SK-N-SH (cell line): ENCODE data around the gene SERTM1. TPM values are rescaled to one million over a fixed set of nuclear protein-coding genes. Genes with fewer than 3 reads are reported as not detected.

Source experiments
- CTCF ChIA-PET: fragments of 300-600, 350-600 bp; formaldehyde crosslinking; extraction: SDS; loops from one replicate; lab custom pipeline; 2021; lab: Yijun Ruan, JAX
- POLR2A ChIA-PET: fragments of 350-600 bp; sonication (Branson Sonifier 250); formaldehyde crosslinking; extraction: SDS; loops from one replicate; lab custom pipeline; 2020; ENCODE audit warnings: antibody characterized with exemption, inconsistent platforms; lab: Yijun Ruan, JAX
- DNase-seq: peaks from one replicate; pipeline ENCODE4 v3.0.0; 2012
- H2AFZ ChIP-seq: fragments of 200-600 bp; sonication (generic); 2 replicates; pipeline ENCODE4 v1.8.1; 2016; ENCODE audit warnings: antibody characterized with exemption, mild to moderate bottlenecking, low read depth
- H3F3A ChIP-seq: fragments of 200-600 bp; sonication (generic); replicated peaks from 2 replicates; pipeline ENCODE3; 2016; ENCODE audit warnings: antibody characterized with exemption, mild to moderate bottlenecking; ENCODE audit not compliant: insufficient read depth
- H3K27ac ChIP-seq, 2 experiments: fragments of 200-500 bp in 1 of 2; fragments of 200-600 bp in 1 of 2; sonication (Bioruptor generic) in 1 of 2; sonication (generic), shearing (Covaris generic) in 1 of 2; 2 replicates each; pipeline versions ENCODE4 v1.5.1 to v1.6.1; 2014 to 2016; ENCODE audit warnings: low read depth in 2 of 2, inconsistent platforms in 1 of 2, low read length in 1 of 2, mild to moderate bottlenecking in 1 of 2, mixed read lengths in 1 of 2
- H3K27me3 ChIP-seq: fragments of 200-600 bp; sonication (generic), shearing (Covaris generic); 2 replicates; pipeline ENCODE4 v1.6.1; 2016; ENCODE audit warnings: mixed run types; ENCODE audit not compliant: insufficient read depth
- H3K36me3 ChIP-seq, 2 experiments: fragments of 200-500 bp in 1 of 2; fragments of 200-600 bp in 1 of 2; sonication (Bioruptor generic) in 1 of 2; sonication (generic) in 1 of 2; replicated peaks in 1 of 2; 2 replicates each; pipeline versions ENCODE3 to v1.5.1; 2014 to 2016; ENCODE audit warnings: low read length in 1 of 2, mild to moderate bottlenecking in 1 of 2; ENCODE audit not compliant: insufficient read depth in 2 of 2, control insufficient read depth in 1 of 2
- H3K4me1 ChIP-seq, 2 experiments: fragments of 200-500 bp in 1 of 2; fragments of 200-600 bp in 1 of 2; sonication (Bioruptor generic) in 1 of 2; sonication (generic), shearing (Covaris generic) in 1 of 2; 2 replicates each; pipeline versions ENCODE4 v1.5.1 to v1.6.1; 2014 to 2016; ENCODE audit warnings: low read depth in 1 of 2, low read length in 1 of 2, mixed run types in 1 of 2; ENCODE audit not compliant: insufficient read depth in 2 of 2, control insufficient read depth in 1 of 2
- H3K4me2 ChIP-seq: fragments of 200-600 bp; sonication (generic), shearing (Covaris generic); 2 replicates; pipeline ENCODE4 v1.6.1; 2017; ENCODE audit warnings: mixed run types
- H3K4me3 ChIP-seq, 2 experiments: fragments of 200-500 bp in 1 of 2; fragments of 200-600 bp in 1 of 2; sonication (Bioruptor generic) in 1 of 2; sonication (generic), shearing (Covaris generic) in 1 of 2; 2 replicates each; pipeline versions ENCODE4 v1.5.1 to v1.8.1; 2014 to 2016; ENCODE audit warnings: low read depth in 2 of 2, inconsistent platforms in 1 of 2, low read length in 1 of 2, mild to moderate bottlenecking in 1 of 2, mixed read lengths in 1 of 2, moderate library complexity in 1 of 2
- H3K79me2 ChIP-seq: fragments of 200-600 bp; sonication (generic); 2 replicates; pipeline ENCODE4 v1.8.1; 2017; ENCODE audit warnings: mild to moderate bottlenecking; ENCODE audit not compliant: insufficient read depth
- H3K9ac ChIP-seq: fragments of 200-600 bp; sonication (generic); 2 replicates; pipeline ENCODE4 v1.6.1; 2017; ENCODE audit warnings: mixed run types
- H3K9me2 ChIP-seq: fragments of 200-600 bp; sonication (generic); 2 replicates; pipeline ENCODE4 v1.6.1; 2017; ENCODE audit warnings: mixed run types
- H3K9me3 ChIP-seq: fragments of 200-600 bp; sonication (generic); 2 replicates; pipeline ENCODE4 v1.6.1; 2017; ENCODE audit warnings: mixed run types, mild to moderate bottlenecking, moderate library complexity
- H4K20me1 ChIP-seq: fragments of 200-600 bp; sonication (generic); 2 replicates; pipeline ENCODE4 v1.6.1; 2017; ENCODE audit warnings: mild to moderate bottlenecking, mixed run types; ENCODE audit not compliant: insufficient read depth
- CHD2 ChIP-seq: fragments of 150-350 bp; IDR thresholded peaks from 2 replicates; pipeline ENCODE4 v1.6.1; 2018; ENCODE audit warnings: low read length; ENCODE audit not compliant: partially characterized antibody
- ELF1 ChIP-seq: IDR thresholded peaks from 2 replicates; pipeline ENCODE4 v1.4.0; 2012
- EZH2phosphoT487 ChIP-seq: fragments of 200-600 bp; sonication (generic); IDR thresholded peaks from 2 replicates; pipeline ENCODE4 v1.6.1; 2017; ENCODE audit warnings: low read depth, mixed run types, mild to moderate bottlenecking, antibody characterized with exemption, moderate library complexity, borderline replicate concordance
- FOSL2 ChIP-seq: IDR thresholded peaks from 2 replicates; pipeline ENCODE4 v1.4.0; 2012; ENCODE audit warnings: low read depth, mild to moderate bottlenecking, moderate library complexity, borderline replicate concordance
- JUND ChIP-seq: IDR thresholded peaks from 2 replicates; pipeline ENCODE4 v1.4.0; 2012
- MEF2A ChIP-seq: IDR thresholded peaks from 2 replicates; pipeline ENCODE4 v1.4.0; 2012; ENCODE audit warnings: low read depth, borderline replicate concordance
- NFIC ChIP-seq: IDR thresholded peaks from 2 replicates; pipeline ENCODE4 v1.4.0; 2012; ENCODE audit warnings: borderline replicate concordance
- NRF1 ChIP-seq: IDR thresholded peaks from 2 replicates; pipeline ENCODE4 v1.6.1; 2012; ENCODE audit warnings: low read depth, mild to moderate bottlenecking, low read length
- RCOR1 ChIP-seq: fragments of 150-350 bp; IDR thresholded peaks from 2 replicates; pipeline ENCODE4 v1.6.1; 2017; ENCODE audit warnings: antibody characterized with exemption, low read length
- RFX5 ChIP-seq: IDR thresholded peaks from 2 replicates; pipeline ENCODE4 v1.6.1; 2012; ENCODE audit warnings: mild to moderate bottlenecking, improper control_type of control experiment, low read length
- RXRA ChIP-seq: IDR thresholded peaks from 2 replicates; pipeline ENCODE4 v1.4.0; 2012; ENCODE audit warnings: low read depth, mild to moderate bottlenecking, borderline replicate concordance
- SIN3A ChIP-seq: IDR thresholded peaks from 2 replicates; pipeline ENCODE4 v1.6.1; 2012; ENCODE audit warnings: low read depth, mild to moderate bottlenecking, low read length, moderate library complexity, borderline replicate concordance
- SMC3 ChIP-seq: IDR thresholded peaks from 2 replicates; pipeline ENCODE4 v1.6.1; 2012; ENCODE audit warnings: low read depth, low read length, improper control_type of control experiment
- TAF1 ChIP-seq: IDR thresholded peaks from 2 replicates; pipeline ENCODE4 v1.6.1; 2012; ENCODE audit warnings: low read depth, mild to moderate bottlenecking, low read length, moderate library complexity, borderline replicate concordance
- TEAD4 ChIP-seq: IDR thresholded peaks from 2 replicates; pipeline ENCODE4 v1.4.0; 2012; ENCODE audit warnings: mild to moderate bottlenecking, borderline replicate concordance; ENCODE audit not compliant: insufficient read depth
- WGBS: methylation state at CpG from one replicate; pipeline ENCODE4 v1.1.6; 2017; ENCODE audit warnings: low lambda C conversion rate; 5-methylcytosine and 5-hydroxymethylcytosine counted together
- polyA plus RNA-seq, 3 experiments: library from polyadenylated mRNA; depleted of rRNA; stranded (reverse); fragments of >200 nt; gene quantifications; 2 replicates each; pipeline ENCODE4 v1.2.3, GENCODE V29; 2012
- TF ChIP-seq, protein P1 (sequence below): fragments of 200-600 bp; sonication (generic); IDR thresholded peaks from 2 replicates; pipeline ENCODE4 v1.6.1; 2017; ENCODE audit warnings: antibody characterized with exemption, mild to moderate bottlenecking, moderate library complexity
- TF ChIP-seq, protein P2 (sequence below): IDR thresholded peaks from 2 replicates; pipeline ENCODE4 v1.4.0; 2012; ENCODE audit warnings: low read depth
- TF ChIP-seq, protein P3 (sequence below): IDR thresholded peaks from 2 replicates; pipeline ENCODE4; 2012
- TF ChIP-seq, protein P4 (sequence below): IDR thresholded peaks from 2 replicates; pipeline ENCODE4 v1.6.1; 2012; ENCODE audit warnings: mild to moderate bottlenecking, low read depth, low read length, moderate library complexity

The SERTM1 gene
- polyA plus RNA-seq, 1 of the 3 experiments (the other 2 are of a cell fraction) = 0.05 TPM

DNA sequence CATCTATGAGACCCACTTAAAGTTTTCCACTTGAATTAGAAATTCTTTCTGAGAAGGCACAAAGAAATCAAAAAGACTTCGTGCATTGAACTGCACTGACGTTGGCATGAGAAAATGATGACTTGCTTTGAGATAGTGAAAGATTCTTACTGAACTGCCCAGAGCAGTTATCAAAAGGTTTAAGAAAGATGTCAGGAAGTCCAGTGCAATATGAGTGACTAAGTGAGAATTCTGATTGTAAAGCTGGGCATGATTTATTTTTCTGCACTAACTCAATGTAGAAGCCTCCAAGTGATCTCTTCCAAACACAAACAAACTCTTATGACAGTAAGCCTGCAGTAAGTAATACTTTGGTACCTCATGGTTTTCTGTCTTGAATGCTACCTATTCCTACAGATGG, 52.1 kb downstream of the SERTM1 start:
- Histone ChIP-seq H3K9me2 (no peaks in the 10 kb centered on the region), H3K4me3 (no peak overlapping the region), H3K36me3 (no peaks in the 10 kb centered on the region), H3K79me2 (no peaks in the 10 kb centered on the region), H4K20me1 (no peaks in the 10 kb centered on the region), H3K27ac (no peak overlapping the region), H2AFZ (no peak overlapping the region), H3K4me2 (no peak overlapping the region), H3K27me3 (no peaks in the 10 kb centered on the region)
- POLR2A ChIA-PET = no interaction called here
- CTCF ChIA-PET = interaction anchor here (2.6 kb wide), 1 partner anchor 10 kb away, joined by 12 read pairs; no protein-coding TSS in a partner anchor
- no peak for DNase-seq
- WGBS = 19% methylated on average over 2 of the region's 2 CpGs
- no peak for TF ChIP-seq EZH2phosphoT487
- TF ChIP-seq RFX5 = no peak
- TF ChIP-seq RCOR1 = no peak
- TF ChIP-seq RXRA = no peak
- TF ChIP-seq TAF1 = no peak
- TF ChIP-seq SMC3 = no peak
- TF ChIP-seq MEF2A = no peak
- TF ChIP-seq, protein P1, sequence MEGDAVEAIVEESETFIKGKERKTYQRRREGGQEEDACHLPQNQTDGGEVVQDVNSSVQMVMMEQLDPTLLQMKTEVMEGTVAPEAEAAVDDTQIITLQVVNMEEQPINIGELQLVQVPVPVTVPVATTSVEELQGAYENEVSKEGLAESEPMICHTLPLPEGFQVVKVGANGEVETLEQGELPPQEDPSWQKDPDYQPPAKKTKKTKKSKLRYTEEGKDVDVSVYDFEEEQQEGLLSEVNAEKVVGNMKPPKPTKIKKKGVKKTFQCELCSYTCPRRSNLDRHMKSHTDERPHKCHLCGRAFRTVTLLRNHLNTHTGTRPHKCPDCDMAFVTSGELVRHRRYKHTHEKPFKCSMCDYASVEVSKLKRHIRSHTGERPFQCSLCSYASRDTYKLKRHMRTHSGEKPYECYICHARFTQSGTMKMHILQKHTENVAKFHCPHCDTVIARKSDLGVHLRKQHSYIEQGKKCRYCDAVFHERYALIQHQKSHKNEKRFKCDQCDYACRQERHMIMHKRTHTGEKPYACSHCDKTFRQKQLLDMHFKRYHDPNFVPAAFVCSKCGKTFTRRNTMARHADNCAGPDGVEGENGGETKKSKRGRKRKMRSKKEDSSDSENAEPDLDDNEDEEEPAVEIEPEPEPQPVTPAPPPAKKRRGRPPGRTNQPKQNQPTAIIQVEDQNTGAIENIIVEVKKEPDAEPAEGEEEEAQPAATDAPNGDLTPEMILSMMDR = no peak
- no peak for TF ChIP-seq NFIC
- TF ChIP-seq, protein P2, sequence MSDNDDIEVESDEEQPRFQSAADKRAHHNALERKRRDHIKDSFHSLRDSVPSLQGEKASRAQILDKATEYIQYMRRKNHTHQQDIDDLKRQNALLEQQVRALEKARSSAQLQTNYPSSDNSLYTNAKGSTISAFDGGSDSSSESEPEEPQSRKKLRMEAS = no peak
- no peak for TF ChIP-seq FOSL2
- TF ChIP-seq ELF1 = no peak
- TF ChIP-seq CHD2 = no peak
- TF ChIP-seq, protein P3, sequence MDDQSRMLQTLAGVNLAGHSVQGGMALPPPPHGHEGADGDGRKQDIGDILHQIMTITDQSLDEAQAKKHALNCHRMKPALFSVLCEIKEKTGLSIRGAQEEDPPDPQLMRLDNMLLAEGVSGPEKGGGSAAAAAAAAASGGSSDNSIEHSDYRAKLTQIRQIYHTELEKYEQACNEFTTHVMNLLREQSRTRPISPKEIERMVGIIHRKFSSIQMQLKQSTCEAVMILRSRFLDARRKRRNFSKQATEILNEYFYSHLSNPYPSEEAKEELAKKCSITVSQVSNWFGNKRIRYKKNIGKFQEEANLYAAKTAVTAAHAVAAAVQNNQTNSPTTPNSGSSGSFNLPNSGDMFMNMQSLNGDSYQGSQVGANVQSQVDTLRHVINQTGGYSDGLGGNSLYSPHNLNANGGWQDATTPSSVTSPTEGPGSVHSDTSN = no peak
- no peak for TF ChIP-seq TEAD4
- no peak for TF ChIP-seq JUND
- TF ChIP-seq, protein P4, sequence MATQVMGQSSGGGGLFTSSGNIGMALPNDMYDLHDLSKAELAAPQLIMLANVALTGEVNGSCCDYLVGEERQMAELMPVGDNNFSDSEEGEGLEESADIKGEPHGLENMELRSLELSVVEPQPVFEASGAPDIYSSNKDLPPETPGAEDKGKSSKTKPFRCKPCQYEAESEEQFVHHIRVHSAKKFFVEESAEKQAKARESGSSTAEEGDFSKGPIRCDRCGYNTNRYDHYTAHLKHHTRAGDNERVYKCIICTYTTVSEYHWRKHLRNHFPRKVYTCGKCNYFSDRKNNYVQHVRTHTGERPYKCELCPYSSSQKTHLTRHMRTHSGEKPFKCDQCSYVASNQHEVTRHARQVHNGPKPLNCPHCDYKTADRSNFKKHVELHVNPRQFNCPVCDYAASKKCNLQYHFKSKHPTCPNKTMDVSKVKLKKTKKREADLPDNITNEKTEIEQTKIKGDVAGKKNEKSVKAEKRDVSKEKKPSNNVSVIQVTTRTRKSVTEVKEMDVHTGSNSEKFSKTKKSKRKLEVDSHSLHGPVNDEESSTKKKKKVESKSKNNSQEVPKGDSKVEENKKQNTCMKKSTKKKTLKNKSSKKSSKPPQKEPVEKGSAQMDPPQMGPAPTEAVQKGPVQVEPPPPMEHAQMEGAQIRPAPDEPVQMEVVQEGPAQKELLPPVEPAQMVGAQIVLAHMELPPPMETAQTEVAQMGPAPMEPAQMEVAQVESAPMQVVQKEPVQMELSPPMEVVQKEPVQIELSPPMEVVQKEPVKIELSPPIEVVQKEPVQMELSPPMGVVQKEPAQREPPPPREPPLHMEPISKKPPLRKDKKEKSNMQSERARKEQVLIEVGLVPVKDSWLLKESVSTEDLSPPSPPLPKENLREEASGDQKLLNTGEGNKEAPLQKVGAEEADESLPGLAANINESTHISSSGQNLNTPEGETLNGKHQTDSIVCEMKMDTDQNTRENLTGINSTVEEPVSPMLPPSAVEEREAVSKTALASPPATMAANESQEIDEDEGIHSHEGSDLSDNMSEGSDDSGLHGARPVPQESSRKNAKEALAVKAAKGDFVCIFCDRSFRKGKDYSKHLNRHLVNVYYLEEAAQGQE = no peak
- no peak for TF ChIP-seq NRF1
- TF ChIP-seq SIN3A = no peak
- TF ChIP-seq, all 33 proteins: peak for 0
- no peaks in the 10 kb centered on the region for H3K4me1 ChIP-seq
- no peak overlapping the region for H3K9ac ChIP-seq
- H3F3A ChIP-seq = no peaks in the 10 kb centered on the region
- no peaks in the 10 kb centered on the region for H3K9me3 ChIP-seq
